ENCODE data around the gene PDE11A.

Gene PDE11A

DNA sequence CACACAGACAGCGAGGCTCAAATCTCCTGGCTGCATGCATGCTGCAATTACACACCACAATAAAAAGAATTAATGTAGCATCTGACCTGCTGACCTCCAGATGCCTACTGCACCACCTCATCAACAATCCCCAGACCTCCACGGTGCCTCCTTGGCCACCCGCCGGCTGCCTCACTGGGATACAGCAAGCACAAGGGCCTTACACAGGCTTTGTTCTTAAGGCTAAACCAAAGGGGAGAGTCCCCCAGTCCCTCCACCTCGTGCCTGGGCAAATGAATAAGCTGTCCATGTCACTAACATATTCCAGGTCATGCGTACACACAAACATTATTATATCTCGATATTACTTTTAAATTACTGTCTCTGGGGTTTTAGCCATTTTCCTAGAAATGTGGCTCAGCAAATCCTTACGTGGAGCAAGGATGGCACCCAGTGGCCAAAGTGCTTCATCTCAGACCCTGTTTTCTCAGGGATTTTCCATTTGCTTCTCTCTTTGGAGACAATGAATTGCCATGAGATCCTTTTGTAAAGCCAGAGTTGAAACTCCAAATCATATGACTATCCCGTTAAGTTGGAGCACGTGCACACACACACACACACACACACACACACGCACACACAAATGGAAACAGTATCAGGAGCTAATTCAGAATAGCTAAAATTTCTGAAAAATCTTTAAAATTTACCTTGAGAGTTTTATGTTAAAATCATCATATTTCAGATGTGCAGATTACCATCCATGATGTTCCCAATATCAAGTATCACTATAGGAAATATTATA is 313.8 kb downstream of the PDE11A start:
- no peak overlapping the region for H3K4me3 ChIP-seq (ENCODE audit: low read depth, low read length)
- TF ChIP-seq, protein P1, sequence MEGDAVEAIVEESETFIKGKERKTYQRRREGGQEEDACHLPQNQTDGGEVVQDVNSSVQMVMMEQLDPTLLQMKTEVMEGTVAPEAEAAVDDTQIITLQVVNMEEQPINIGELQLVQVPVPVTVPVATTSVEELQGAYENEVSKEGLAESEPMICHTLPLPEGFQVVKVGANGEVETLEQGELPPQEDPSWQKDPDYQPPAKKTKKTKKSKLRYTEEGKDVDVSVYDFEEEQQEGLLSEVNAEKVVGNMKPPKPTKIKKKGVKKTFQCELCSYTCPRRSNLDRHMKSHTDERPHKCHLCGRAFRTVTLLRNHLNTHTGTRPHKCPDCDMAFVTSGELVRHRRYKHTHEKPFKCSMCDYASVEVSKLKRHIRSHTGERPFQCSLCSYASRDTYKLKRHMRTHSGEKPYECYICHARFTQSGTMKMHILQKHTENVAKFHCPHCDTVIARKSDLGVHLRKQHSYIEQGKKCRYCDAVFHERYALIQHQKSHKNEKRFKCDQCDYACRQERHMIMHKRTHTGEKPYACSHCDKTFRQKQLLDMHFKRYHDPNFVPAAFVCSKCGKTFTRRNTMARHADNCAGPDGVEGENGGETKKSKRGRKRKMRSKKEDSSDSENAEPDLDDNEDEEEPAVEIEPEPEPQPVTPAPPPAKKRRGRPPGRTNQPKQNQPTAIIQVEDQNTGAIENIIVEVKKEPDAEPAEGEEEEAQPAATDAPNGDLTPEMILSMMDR (conservative IDR thresholded peaks at IDR 0.05; ENCODE audit: low read depth, low read length): peak; percentile 76
- DNase-seq (ENCODE audit: low read depth): peak; percentile 77

DNA sequence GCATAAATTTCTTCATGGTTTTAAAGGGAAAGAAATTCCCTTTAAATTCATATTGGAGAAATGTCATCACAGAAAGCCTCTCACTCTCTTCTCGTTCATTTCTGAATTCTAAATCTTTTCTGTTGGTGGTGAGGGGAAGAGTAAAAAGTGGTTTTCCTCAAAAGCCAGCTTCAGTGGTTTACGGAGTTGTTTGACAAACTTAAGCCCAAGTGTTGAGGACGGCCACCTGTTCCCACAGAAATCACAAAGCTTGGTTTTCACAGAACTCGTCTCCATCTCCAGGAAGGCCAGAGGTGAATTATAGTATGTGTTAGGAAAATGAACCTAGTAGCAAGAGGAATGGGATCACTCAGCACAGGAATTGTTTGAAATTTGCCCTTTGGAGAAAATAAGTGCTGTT is 316.2 kb downstream of the PDE11A start:
- H3K4me3 ChIP-seq (ENCODE audit: low read depth, low read length): no peak overlapping the region
- TF ChIP-seq, protein P1 (conservative IDR thresholded peaks at IDR 0.05; ENCODE audit: low read depth, low read length): no peak
- DNase-seq (ENCODE audit: low read depth): no peak

DNA sequence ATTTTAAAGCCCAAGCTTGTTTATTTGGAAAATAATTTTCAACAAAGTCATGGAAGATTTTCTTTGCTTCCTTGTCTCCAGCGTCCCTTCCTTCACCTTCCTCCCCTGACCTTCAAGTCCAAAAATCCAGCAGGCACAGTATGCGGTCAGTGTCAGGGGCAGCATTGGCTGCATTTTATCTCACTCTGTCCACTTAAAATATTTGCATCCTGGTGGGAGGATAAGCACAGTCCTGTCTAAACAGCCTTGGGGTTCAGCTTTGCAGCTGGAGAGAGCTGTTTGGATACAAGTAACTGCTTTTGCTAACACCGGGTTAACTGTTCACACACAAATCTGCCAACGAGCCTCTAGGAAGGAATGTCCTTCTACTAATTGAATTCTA is 318.1 kb downstream of the PDE11A start:
- peak; percentile 51 for DNase-seq (ENCODE audit: low read depth)
- H3K4me3 ChIP-seq (ENCODE audit: low read depth, low read length): no peak overlapping the region
- TF ChIP-seq, protein P1 (conservative IDR thresholded peaks at IDR 0.05; ENCODE audit: low read depth, low read length): no peak

DNA sequence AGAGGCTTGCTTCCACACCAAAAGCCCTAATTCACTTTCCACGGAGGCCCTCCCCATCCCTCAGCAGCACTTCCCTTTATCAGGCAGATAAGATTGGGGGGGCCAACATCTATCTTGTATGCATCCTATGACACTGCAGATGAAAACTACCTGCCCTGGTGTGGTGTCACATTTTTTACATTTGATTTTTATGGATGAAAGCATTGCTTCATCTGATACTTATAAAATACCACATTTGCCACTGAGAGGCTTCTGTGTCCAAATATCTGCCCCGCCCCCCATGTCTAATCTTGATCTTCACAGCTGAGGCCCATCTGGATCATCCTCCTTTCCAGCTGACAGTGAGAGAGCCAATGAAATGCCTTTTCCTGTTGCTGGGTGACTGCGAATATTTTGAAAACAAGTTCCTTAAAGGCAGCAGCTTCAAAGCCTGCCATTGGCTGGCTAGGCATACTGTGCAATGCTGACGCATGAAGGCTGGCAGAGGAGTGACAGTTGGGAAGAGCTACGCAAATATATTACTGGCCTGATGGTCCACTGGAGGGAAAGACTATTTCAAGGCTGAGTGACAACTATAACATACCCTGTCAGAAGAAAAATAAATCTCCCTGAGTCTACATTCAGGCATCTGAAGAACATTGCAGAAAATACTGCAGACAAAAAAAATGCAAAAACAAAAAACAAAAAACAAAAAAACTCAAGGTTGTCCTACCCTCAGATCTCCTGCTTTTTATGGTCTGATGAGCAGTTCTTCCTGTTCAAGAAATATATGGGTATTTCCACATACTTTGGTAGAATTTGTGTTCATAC is 318.7 kb downstream of the PDE11A start:
- peak; percentile 96 for DNase-seq (ENCODE audit: low read depth)
- TF ChIP-seq, protein P1 (conservative IDR thresholded peaks at IDR 0.05; ENCODE audit: low read depth, low read length): no peak

DNA sequence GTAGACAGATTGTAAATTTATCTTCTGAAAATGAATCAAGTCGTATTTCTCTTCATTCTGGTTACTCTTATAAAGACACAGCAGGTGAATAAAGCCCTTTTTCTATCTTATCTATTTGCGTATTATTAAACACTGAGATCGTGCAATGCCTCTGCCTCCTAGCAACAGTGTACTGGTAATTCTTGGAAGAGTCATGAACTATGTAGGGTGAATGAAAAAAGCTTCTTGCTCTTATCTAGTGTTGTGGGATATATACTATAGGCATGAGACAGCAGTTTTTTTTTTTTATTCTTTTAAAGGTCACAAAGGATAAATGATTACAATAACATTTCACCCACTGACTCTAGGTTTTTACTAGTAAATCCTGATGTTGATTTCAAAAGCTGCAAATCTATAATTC is 324.2 kb downstream of the PDE11A start:
- DNase-seq (ENCODE audit: low read depth): no peak
- TF ChIP-seq, protein P1 (conservative IDR thresholded peaks at IDR 0.05; ENCODE audit: low read depth, low read length): no peak
- no peak overlapping the region for H3K4me3 ChIP-seq (ENCODE audit: low read depth, low read length)

More for the DNA sequence above, 318.7 kb downstream of the PDE11A start:
- H3K4me3 ChIP-seq (ENCODE audit: low read depth, low read length): no peak overlapping the region

DNA sequence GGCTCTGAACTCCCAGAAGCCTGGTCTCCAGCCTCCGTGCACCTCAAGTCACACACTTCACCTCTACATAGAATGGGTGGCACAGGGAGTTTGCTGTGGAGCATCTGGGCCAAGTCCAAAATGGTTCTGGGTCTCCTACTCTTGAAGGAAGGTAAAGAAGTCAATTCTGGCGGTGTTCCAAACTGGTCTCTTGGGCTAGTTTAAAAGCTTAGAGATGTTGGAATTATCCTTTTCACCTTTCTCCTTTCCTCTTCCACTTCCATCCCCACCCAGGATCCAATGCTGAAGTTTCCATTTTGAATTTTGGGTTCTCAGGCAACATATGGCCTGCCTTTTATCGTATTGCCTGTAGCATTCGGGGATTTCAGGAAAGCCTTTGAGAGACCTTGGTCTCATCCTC is 325.2 kb downstream of the PDE11A start:
- TF ChIP-seq, protein P1 (conservative IDR thresholded peaks at IDR 0.05; ENCODE audit: low read depth, low read length): no peak
- DNase-seq (ENCODE audit: low read depth): no peak
- no peak overlapping the region for H3K4me3 ChIP-seq (ENCODE audit: low read depth, low read length)

All from choroid plexus epithelial cell (primary cell).